Mucosa of rectum (tissue), 2 donors: ENCODE data around the gene ACSM5.
"Not testable (repeated sequence)": the region's sequence is repeated elsewhere in the genome, so short reads cannot be mapped to it uniquely, and the experiment has no call there.

Experiments
- H3K27ac ChIP-seq, 2 donors: one replicate each; pipeline ENCODE4 v1.7.0; 2013; ENCODE audit warnings: inconsistent platforms in 2 of 2, low read depth in 2 of 2, low read length in 2 of 2
- H3K27me3 ChIP-seq, 2 donors: one replicate each; pipeline ENCODE4 v1.7.0; 2013; ENCODE audit warnings: low read length in 2 of 2; ENCODE audit not compliant: control insufficient read depth in 2 of 2, insufficient read depth in 2 of 2
- H3K36me3 ChIP-seq, 2 donors: one replicate each; pipeline ENCODE4 v1.7.0; 2013; ENCODE audit warnings: low read length in 2 of 2; ENCODE audit not compliant: control insufficient read depth in 2 of 2, insufficient read depth in 2 of 2
- H3K4me1 ChIP-seq, 2 donors: one replicate each; pipeline ENCODE4 v1.7.0; 2013; ENCODE audit warnings: low read length in 2 of 2, mild to moderate bottlenecking in 1 of 2; ENCODE audit not compliant: control insufficient read depth in 2 of 2, insufficient read depth in 2 of 2
- H3K4me3 ChIP-seq, 2 donors: one replicate each; pipeline ENCODE4 v1.7.0; 2013; ENCODE audit warnings: low read length in 2 of 2
- H3K9ac ChIP-seq, 2 donors: one replicate each; pipeline ENCODE4 v1.7.0; 2013; ENCODE audit warnings: low read length in 2 of 2, low read depth in 1 of 2, mild to moderate bottlenecking in 1 of 2
- H3K9me3 ChIP-seq, 2 donors: one replicate each; pipeline ENCODE4 v1.7.0; 2013; ENCODE audit warnings: low read length in 2 of 2; ENCODE audit not compliant: control insufficient read depth in 2 of 2
- donor health status: healthy.
- donor health status: Normal muscosa, but diverticular disease.

ACSM5 gene

DNA sequence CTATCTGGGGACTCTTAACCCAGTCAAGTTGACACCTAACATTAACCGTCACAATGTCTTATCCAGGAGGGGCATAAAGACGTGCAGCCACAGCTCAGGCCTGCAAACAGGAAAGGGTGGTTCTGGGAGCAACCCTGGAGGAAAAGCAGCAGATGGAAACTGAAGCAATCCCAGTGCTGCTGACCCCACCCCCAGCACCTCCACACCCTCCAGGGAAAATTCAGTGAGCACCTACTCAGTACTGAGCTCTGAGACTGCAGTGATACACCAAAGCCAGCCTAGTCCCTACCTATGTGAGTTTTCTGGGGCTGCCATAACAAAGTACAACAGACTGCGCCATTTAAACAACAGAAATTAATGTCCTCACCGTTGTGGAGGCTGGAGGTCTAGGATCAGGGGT lies 32.5 kb downstream of the ACSM5 start:
- not testable (repeated sequence) for H3K9me3 ChIP-seq, H3K4me3 ChIP-seq, H3K27ac ChIP-seq, H3K9ac ChIP-seq, H3K36me3 ChIP-seq, H3K4me1 ChIP-seq, H3K27me3 ChIP-seq

DNA sequence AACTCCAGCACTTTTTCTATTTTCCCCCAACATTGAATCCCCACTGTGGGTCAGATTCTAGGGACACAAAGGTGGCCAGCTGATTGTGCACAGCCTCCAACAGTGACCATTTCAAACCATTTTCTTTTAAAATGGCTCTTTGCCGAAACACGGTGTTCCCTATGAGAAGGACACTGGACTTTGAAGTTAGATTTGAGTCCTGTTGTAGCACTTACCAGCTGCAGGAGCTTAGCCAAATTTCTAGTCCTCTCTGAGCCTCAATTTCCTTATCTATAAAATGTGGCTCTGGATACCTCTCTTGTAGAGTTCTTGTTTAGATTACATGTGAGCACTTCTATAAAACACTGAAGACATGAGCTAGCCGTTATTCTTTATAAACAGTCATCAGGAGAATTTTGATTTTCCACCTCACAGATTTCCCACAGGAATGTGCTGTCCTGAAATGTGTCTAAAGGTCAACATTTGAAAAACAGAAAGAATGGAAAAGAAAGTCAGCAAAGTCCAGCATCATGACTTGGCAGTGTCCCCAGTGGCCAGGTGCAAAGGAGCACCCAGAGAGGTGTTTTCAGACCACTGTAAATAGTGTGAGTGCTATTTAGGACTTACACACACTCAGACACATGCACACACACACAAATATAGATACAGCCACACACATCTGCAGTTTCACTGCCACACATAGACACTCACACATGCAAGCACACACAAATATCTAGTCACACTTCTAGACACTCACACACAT lies 37.5 kb downstream of the ACSM5 start:
- not testable (repeated sequence) for H3K27me3 ChIP-seq, H3K9me3 ChIP-seq, H3K4me3 ChIP-seq, H3K27ac ChIP-seq, H3K4me1 ChIP-seq, H3K36me3 ChIP-seq, H3K9ac ChIP-seq

DNA sequence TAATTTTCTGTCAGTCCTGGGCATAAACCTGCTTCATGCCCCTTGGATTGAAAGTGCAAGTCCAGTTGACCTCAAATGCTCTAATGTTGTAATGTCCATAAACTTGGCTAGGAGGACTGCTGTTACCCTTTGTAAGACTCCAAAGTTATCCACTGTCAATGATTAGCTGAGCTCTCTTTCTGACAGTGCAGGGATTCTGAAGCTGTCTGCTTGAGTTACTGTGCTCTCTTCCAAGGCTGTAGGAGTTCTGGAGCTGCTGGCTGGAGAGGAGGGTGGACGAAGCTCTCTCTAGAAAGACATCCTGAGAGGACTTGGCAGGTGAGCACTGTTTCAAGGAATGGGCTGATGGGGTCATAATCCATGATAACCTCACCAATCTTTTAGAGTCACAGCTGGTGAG lies 42.0 kb downstream of the ACSM5 start, which contains the start of gene ACSM2A:
Gene ACSM2A (plus strand): TSS at position 158 of the 400 bp plus-strand sequence. CDS start 8,594 bp downstream, outside the sequence.
- not testable (repeated sequence) for H3K27me3 ChIP-seq, H3K27ac ChIP-seq, H3K9ac ChIP-seq, H3K36me3 ChIP-seq, H3K4me1 ChIP-seq, H3K4me3 ChIP-seq, H3K9me3 ChIP-seq

DNA sequence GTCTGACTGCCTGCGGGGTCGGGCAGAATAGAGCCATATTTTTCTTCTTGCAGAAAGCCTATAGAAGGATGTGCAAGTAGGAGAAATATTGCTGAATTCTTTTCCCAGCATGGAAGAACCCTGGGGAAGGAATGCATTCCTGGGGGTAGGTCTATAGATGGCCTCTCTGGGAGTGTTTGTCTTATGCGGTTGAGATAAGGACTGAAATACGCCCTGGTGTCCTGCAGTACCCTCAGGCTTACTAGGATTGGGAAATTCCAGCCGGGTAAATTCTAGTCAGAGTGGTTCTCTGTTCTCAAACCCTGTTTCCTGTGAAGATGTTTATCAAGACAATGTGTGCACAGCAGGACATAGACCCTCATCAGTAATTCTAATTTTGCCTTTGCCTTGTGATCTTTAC lies 44.3 kb downstream of the ACSM5 start:
- H3K9ac ChIP-seq, H3K9me3 ChIP-seq, H3K27me3 ChIP-seq, H3K27ac ChIP-seq, H3K36me3 ChIP-seq, H3K4me1 ChIP-seq, H3K4me3 ChIP-seq: not testable (repeated sequence)

DNA sequence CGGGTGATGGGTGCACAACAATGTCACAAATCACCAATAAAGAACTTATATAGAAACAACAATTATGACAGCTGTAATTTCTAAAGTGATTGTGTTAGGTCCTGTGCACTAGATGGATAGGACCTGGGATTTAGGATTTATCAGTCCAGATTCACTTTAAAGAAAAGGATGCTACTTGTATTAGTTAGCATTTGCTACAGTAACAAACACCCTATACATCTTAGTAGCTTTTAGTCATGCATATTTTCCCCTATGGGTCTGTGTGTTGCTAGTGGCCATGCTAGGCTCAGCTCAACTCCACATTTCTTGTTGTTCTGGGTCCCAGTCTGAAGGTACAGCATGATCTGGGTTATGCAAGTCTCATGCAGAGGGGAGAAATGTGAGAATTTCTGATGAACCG lies 49.9 kb downstream of the ACSM5 start:
- H3K27ac ChIP-seq, H3K27me3 ChIP-seq, H3K4me3 ChIP-seq, H3K9ac ChIP-seq, H3K36me3 ChIP-seq, H3K9me3 ChIP-seq, H3K4me1 ChIP-seq: not testable (repeated sequence)

DNA sequence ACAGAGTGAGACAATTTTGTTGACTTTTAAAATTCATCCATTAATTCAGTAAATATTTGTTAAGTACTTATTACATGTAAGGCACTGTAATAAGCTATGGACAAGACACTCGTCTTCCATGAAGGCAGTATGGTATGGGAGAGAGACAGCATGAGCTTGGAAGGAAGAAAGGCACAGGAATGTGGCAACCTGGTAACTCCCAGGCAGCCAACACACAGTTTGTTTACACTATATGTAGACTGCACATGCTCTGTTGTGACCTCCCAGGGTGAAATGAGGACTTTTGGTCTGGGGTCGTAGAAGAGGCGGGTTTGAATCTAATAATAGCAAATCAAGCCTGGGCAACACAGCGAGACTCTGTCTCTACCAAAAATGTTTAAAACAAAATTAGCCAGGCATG lies 51.0 kb downstream of the ACSM5 start:
- H3K9ac ChIP-seq, H3K9me3 ChIP-seq, H3K27me3 ChIP-seq, H3K36me3 ChIP-seq, H3K4me3 ChIP-seq, H3K27ac ChIP-seq, H3K4me1 ChIP-seq: not testable (repeated sequence)

DNA sequence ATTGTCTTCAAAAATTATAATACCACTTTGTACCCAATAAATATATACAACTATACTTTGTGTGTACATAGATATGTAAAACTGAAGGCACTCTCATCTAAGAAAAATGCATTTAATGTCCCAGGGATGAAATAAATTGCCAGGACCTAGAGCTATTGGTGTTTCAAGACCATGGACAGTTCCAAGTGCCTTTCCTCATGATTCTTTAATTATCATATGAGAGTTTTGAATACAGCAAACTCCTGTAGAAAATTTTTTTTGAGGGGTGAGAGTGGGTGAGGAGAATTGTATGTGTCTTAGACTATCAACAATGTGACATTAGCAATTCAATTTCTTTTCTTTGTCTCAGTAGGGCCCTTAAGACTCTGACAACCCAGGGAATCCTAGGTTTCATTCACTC lies 59.6 kb downstream of the ACSM5 start:
- H3K9me3 ChIP-seq, H3K27ac ChIP-seq, H3K4me3 ChIP-seq, H3K9ac ChIP-seq, H3K27me3 ChIP-seq, H3K36me3 ChIP-seq, H3K4me1 ChIP-seq: not testable (repeated sequence)

DNA sequence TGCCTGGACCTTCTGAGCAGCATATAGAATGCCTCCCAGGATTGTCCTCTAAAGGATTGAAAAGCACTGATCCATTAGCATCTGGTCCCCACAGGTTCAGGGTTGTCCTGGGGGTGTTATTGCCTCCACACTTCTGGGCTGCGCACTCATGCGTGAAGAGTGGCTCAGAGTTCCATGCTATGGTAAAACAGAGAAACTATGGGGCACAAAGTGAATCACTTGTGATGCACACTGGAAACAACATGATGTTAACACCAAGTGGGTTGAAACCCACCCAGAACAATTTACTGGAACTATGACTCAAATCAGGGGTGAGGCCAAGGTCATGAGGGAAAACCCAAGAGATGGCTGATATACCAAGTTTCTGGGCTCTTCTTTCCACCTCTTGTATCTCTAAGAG lies 60.6 kb downstream of the ACSM5 start:
- H3K9me3 ChIP-seq, H3K9ac ChIP-seq, H3K27me3 ChIP-seq, H3K36me3 ChIP-seq, H3K4me1 ChIP-seq, H3K4me3 ChIP-seq, H3K27ac ChIP-seq: not testable (repeated sequence)

DNA sequence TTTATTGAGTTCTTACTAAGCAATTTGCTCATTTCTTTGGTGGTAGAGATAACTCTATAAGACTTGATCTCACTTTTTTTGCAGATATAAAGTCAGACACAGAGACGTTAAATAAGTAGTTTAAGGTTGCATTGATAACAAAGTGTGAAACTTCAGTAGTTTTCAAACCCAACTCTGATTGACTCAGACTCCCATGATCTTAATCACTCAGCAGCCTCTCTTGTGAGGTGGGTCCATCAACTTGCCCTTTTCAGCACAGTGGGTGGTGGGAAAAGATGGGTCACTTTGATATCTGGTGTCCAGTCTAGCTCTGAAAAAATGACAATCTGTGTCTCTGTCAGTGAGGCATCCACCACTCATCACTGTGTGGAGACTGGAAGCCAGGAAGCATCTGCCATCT lies 61.4 kb downstream of the ACSM5 start:
- H3K36me3 ChIP-seq, H3K4me1 ChIP-seq, H3K4me3 ChIP-seq, H3K27me3 ChIP-seq, H3K9me3 ChIP-seq, H3K27ac ChIP-seq, H3K9ac ChIP-seq: not testable (repeated sequence)

DNA sequence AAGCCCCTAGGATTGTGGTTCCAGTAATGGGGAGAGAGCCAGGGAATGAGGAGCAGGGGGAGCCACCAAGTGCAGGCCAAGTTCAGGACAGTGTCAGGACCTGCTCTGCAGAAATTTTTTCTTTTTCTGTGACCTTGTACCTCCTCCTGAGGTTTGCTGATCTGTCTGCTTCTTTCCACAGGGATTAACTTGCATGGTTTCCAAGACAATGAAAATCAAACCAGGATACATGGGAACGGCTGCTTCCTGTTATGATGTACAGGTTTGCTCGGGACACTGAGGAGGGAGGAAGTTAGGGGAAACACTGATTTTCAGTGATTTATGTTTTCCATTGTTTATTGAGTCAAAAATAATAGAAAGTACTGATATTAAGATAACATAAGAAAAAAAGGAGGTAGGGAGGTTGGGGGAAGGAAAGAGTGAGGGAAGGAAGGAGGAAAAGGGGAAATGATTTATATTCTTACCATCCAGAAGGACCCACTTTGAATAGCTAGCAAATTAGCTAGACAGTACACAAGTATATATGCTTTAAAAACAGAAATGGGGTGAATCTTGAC lies 67.9 kb downstream of the ACSM5 start:
- H3K27me3 ChIP-seq, H3K27ac ChIP-seq, H3K36me3 ChIP-seq, H3K9me3 ChIP-seq, H3K9ac ChIP-seq, H3K4me1 ChIP-seq, H3K4me3 ChIP-seq: not testable (repeated sequence)

DNA sequence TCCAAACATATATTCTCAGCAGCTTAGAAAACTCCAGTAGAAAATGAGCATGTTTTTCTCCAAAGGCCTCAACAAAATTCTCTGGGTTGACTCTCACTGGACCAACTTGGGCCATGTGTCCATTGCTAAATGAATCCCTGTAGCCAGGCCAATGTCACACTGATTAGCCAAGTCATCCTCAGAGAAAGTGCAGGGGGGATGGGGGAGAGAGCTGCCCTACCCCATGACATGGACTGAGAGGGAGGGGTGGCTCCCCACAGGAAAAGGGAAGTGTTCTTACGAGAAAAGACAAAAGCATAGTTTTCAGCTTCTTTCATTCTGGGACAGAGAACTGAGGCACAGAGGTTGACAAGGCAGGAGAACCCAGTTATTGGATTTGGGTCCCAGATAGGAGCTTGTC lies 74.7 kb downstream of the ACSM5 start:
- not testable (repeated sequence) for H3K27ac ChIP-seq, H3K9ac ChIP-seq, H3K9me3 ChIP-seq, H3K36me3 ChIP-seq, H3K27me3 ChIP-seq, H3K4me1 ChIP-seq, H3K4me3 ChIP-seq
